Measurements from ENCODE around the gene IFI35. TPM values are rescaled to one million over a fixed set of nuclear protein-coding genes. Genes with fewer than 3 reads are reported as not detected.
A peak's percentile ranks its signal among the peaks of the same experiment; 100 is the strongest.

Gene IFI35
- total and polyA plus RNA-seq, 2 of the 8 experiments (the other 6 are each of a cell fraction or from before 2014, with no cell fraction given), result 2.5 to 4.7 TPM

DNA sequence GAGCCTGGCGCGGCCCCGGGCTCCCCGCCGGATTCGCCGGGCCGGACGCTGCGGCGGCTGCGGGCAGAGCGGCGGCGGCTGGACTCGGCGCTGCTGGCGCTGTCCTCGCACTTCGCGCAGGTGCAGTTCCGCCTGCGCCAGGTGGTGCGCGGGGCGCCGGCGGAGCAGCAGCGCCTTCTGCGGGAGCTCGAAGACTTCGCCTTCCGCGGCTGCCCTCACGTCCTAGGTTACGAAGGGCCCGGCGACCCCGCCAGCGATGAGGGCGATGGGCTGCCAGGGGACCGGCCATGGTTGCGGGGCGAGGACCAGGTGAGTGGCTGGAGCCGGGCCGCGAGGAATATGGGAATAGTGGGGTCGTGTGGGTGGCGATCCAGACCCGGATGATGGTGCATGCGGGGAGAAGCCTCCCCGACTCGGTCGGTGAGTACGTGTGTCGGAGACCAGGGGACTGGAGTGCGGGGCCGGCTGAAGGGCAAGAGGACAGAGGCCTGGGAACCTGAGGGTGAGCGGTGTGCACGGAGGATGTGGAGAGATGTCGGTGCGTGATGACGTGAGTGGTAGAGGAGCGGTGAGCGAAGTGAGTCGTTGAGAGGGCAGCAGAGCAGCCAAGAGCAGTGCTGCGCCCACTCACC lies 25.7 kb upstream of the IFI35 start (continued):
- peak in 1 of 2 experiments; percentile 12; a peak in 1 of 3 replicates for TF ChIP-seq POLR2A (IDR thresholded peaks at IDR 0.05; ENCODE audit: control extremely low read depth in 1 of 2, low read depth in 2 of 2, low read length in 2 of 2)
- peak; percentile 47; the same call in 1 of the 2 replicates for TF ChIP-seq TBP (IDR thresholded peaks at IDR 0.05; ENCODE audit: low read depth, low read length)
- no peak for TF ChIP-seq RXRA (IDR thresholded peaks at IDR 0.05; ENCODE audit: insufficient read depth, low read depth, low read length)
- peak; percentile 63 for TF ChIP-seq ASH2L (IDR thresholded peaks at IDR 0.05; ENCODE audit: low read length)
- no peak for TF ChIP-seq ATF3 (IDR thresholded peaks at IDR 0.05; ENCODE audit: insufficient read depth, low read depth, low read length)
- peak in 1 of 2 experiments; percentile 40; a peak in 1 of 4 replicates for TF ChIP-seq RAD21 (IDR thresholded peaks at IDR 0.05 in 1 of 2, conservative IDR thresholded peaks at IDR 0.05 in 1 of 2; ENCODE audit: low read depth in 2 of 2, low read length in 2 of 2)
- TF ChIP-seq USF2 (IDR thresholded peaks at IDR 0.05; ENCODE audit: low read length), result no peak
- TF ChIP-seq SP2 (IDR thresholded peaks at IDR 0.05; ENCODE audit: low read length), result no peak
- TF ChIP-seq TAF1 (IDR thresholded peaks at IDR 0.05; ENCODE audit: low read depth, low read length), result peak; percentile 41; the same call in 1 of the 2 replicates
- TF ChIP-seq, protein P1, sequence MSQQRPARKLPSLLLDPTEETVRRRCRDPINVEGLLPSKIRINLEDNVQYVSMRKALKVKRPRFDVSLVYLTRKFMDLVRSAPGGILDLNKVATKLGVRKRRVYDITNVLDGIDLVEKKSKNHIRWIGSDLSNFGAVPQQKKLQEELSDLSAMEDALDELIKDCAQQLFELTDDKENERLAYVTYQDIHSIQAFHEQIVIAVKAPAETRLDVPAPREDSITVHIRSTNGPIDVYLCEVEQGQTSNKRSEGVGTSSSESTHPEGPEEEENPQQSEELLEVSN (IDR thresholded peaks at IDR 0.05), result peak; percentile 80
- no peak for TF ChIP-seq CEBPB (IDR thresholded peaks at IDR 0.05; ENCODE audit: low read depth, low read length)
- TF ChIP-seq EP300 (IDR thresholded peaks at IDR 0.05; ENCODE audit: borderline replicate concordance in 1 of 2, low read depth in 2 of 2, low read length in 2 of 2), result no peak
- TF ChIP-seq MAX (IDR thresholded peaks at IDR 0.05), result peak; percentile 79
- no peak for TF ChIP-seq CHD1 (IDR thresholded peaks at IDR 0.05; ENCODE audit: low read depth, low read length)
- TF ChIP-seq RBBP5 (IDR thresholded peaks at IDR 0.05; ENCODE audit: borderline replicate concordance, low read depth, low read length), result peak; percentile 42; the same call in 1 of the 2 replicates
- no peak for TF ChIP-seq CTBP2 (IDR thresholded peaks at IDR 0.05; ENCODE audit: borderline replicate concordance, insufficient read depth, insufficient read length, low read length)
- peak; percentile 24 for TF ChIP-seq TAF7 (optimal IDR thresholded peaks at IDR 0.05; ENCODE audit: borderline replicate concordance, low read depth, low read length)

All from H1 (cell line).